ENCODE data around the gene SLCO2A1.

GRCh38 chr3:134061401-134061800 lies 31.7 kb upstream of the SLCO2A1 start:
- TF ChIP-seq CTCF (IDR thresholded peaks at IDR 0.05) (no peak), POLR2A (IDR thresholded peaks at IDR 0.05) (no peak)

All from body of pancreas (tissue), 4 donors.